H9 (cell line): ENCODE data around the gene CPXM2. TPM values are rescaled to one million over a fixed set of nuclear protein-coding genes. Genes with fewer than 3 reads are reported as not detected.

ENCODE experiments used
- DNase-seq: peaks from one replicate; pipeline ENCODE4 v3.0.0-alpha.2; 2017
- H2AFZ ChIP-seq: one replicate; pipeline ENCODE4 v1.6.1; 2013; ENCODE audit warnings: mild to moderate bottlenecking, low read length, control low read depth, moderate library complexity
- H2AK5ac ChIP-seq: 2 replicates; pipeline ENCODE4 v1.6.1; 2013; ENCODE audit warnings: low read length, control low read depth, mixed read lengths; ENCODE audit not compliant: insufficient read length
- H2BK120ac ChIP-seq: one replicate; pipeline ENCODE4 v1.6.1; 2013; ENCODE audit warnings: low read depth, mild to moderate bottlenecking, low read length, control low read depth, inconsistent platforms; ENCODE audit not compliant: poor library complexity, severe bottlenecking
- H2BK12ac ChIP-seq: 2 replicates; pipeline ENCODE4 v1.6.1; 2013; ENCODE audit warnings: low read length, control low read depth, mixed read lengths, low read depth; ENCODE audit not compliant: insufficient read length
- H2BK15ac ChIP-seq: 2 replicates; pipeline ENCODE4 v1.6.1; 2013; ENCODE audit warnings: low read depth, low read length, control low read depth
- H2BK20ac ChIP-seq: one replicate; pipeline ENCODE4 v1.6.1; 2013; ENCODE audit warnings: low read depth, mild to moderate bottlenecking, low read length, control low read depth, inconsistent platforms; ENCODE audit not compliant: poor library complexity, severe bottlenecking
- H2BK5ac ChIP-seq: 2 replicates; pipeline ENCODE4 v1.6.1; 2013; ENCODE audit warnings: low read length, control low read depth, mixed read lengths; ENCODE audit not compliant: insufficient read length
- H3K14ac ChIP-seq: 2 replicates; pipeline ENCODE4 v1.6.1; 2013; ENCODE audit warnings: low read length, control low read depth; ENCODE audit not compliant: insufficient read depth
- H3K18ac ChIP-seq: 2 replicates; pipeline ENCODE4 v1.6.1; 2013; ENCODE audit warnings: low read depth, mild to moderate bottlenecking, mixed read lengths, low read length, control low read depth; ENCODE audit not compliant: insufficient read length
- H3K23ac ChIP-seq: 2 replicates; pipeline ENCODE4 v1.6.1; 2013; ENCODE audit warnings: low read length, control low read depth, mixed read lengths, low read depth; ENCODE audit not compliant: insufficient read length
- H3K23me2 ChIP-seq: 2 replicates; pipeline ENCODE4 v1.6.1; 2013; ENCODE audit warnings: low read depth, mild to moderate bottlenecking, mixed read lengths, low read length, control low read depth; ENCODE audit not compliant: insufficient read length, poor library complexity, severe bottlenecking
- H3K27ac ChIP-seq: 2 replicates; pipeline ENCODE4 v1.5.1; 2013; ENCODE audit warnings: low read length, control low read depth, mixed read lengths, low read depth; ENCODE audit not compliant: insufficient read length
- H3K27me3 ChIP-seq: 2 replicates; pipeline ENCODE4 v1.6.1; 2013; ENCODE audit warnings: low read length, control low read depth, inconsistent platforms; ENCODE audit not compliant: insufficient read depth
- H3K4ac ChIP-seq: 2 replicates; pipeline ENCODE4 v1.6.1; 2013; ENCODE audit warnings: low read depth, mild to moderate bottlenecking, control low read depth, inconsistent platforms, low read length, moderate library complexity
- H3K4me1 ChIP-seq: 2 replicates; pipeline ENCODE4 v1.6.1; 2013; ENCODE audit warnings: low read length, control low read depth, inconsistent platforms; ENCODE audit not compliant: insufficient read depth
- H3K4me2 ChIP-seq: 2 replicates; pipeline ENCODE4 v1.6.1; 2013; ENCODE audit warnings: low read length, control low read depth, mixed read lengths; ENCODE audit not compliant: insufficient read length, insufficient read depth
- H3K56ac ChIP-seq: 2 replicates; pipeline ENCODE4 v1.6.1; 2013; ENCODE audit warnings: low read depth, mild to moderate bottlenecking, mixed read lengths, low read length, control low read depth; ENCODE audit not compliant: insufficient read length
- H3K79me1 ChIP-seq: 2 replicates; pipeline ENCODE4 v1.6.1; 2013; ENCODE audit warnings: low read depth, mild to moderate bottlenecking, moderate library complexity, low read length, control low read depth, inconsistent platforms; ENCODE audit not compliant: insufficient read depth, poor library complexity, severe bottlenecking
- H3K79me2 ChIP-seq: 2 replicates; pipeline ENCODE4 v1.6.1; 2013; ENCODE audit warnings: low read length, control low read depth, inconsistent platforms; ENCODE audit not compliant: insufficient read depth
- H3K9ac ChIP-seq: 2 replicates; pipeline ENCODE4 v1.6.1; 2013; ENCODE audit warnings: low read length, control low read depth, mixed read lengths; ENCODE audit not compliant: insufficient read length; ENCODE audit errors: extremely low read depth
- H3K9me3 ChIP-seq: one replicate; pipeline ENCODE4 v1.6.1; 2013; ENCODE audit warnings: low read depth, low read length, inconsistent platforms; ENCODE audit not compliant: control insufficient read depth
- H3T11ph ChIP-seq: one replicate; pipeline ENCODE4 v1.6.1; 2013; ENCODE audit warnings: mild to moderate bottlenecking, low read length, control low read depth, inconsistent platforms
- H4K20me1 ChIP-seq: one replicate; pipeline ENCODE4 v1.6.1; 2013; ENCODE audit not compliant: control insufficient read depth, insufficient read length, insufficient read depth
- H4K5ac ChIP-seq: 2 replicates; pipeline ENCODE4 v1.6.1; 2013; ENCODE audit warnings: low read depth, mild to moderate bottlenecking, mixed read lengths, low read length, control low read depth; ENCODE audit not compliant: insufficient read length
- H4K8ac ChIP-seq: replicated peaks from 2 replicates; pipeline ENCODE4 v1.6.1; 2013; ENCODE audit warnings: low read length, control low read depth, mixed read lengths, low read depth; ENCODE audit not compliant: insufficient read length
- H4K91ac ChIP-seq: 2 replicates; pipeline ENCODE4 v1.6.1; 2013; ENCODE audit warnings: low read depth, mild to moderate bottlenecking, moderate library complexity, mixed read lengths, low read length, control low read depth; ENCODE audit not compliant: insufficient read length
- H3K27ac Mint-ChIP-seq, 3 experiments: 2 replicates in 2 of 3; 3 replicates in 1 of 3; pipeline ENCODE4 v1.8.0; 2020 to 2021; ENCODE audit warnings: mixed read lengths in 3 of 3, mild to moderate bottlenecking in 1 of 3, moderate library complexity in 1 of 3
- H3K27me3 Mint-ChIP-seq: 2 replicates; pipeline ENCODE4 v1.8.0; 2021; ENCODE audit warnings: low read depth, mild to moderate bottlenecking, moderate library complexity, mixed read lengths
- H3K36me3 Mint-ChIP-seq, 3 experiments: 2 replicates in 2 of 3; 3 replicates in 1 of 3; pipeline ENCODE4 v1.8.0; 2020 to 2021; ENCODE audit warnings: low read depth in 3 of 3, mixed read lengths in 3 of 3; ENCODE audit not compliant: insufficient read depth in 1 of 3
- H3K4me1 Mint-ChIP-seq, 2 experiments: 2 replicates each; pipeline ENCODE4 v1.8.0; 2020; ENCODE audit warnings: mixed read lengths in 2 of 2
- H3K4me3 Mint-ChIP-seq, 2 experiments: 2 replicates in 1 of 2; 3 replicates in 1 of 2; pipeline ENCODE4 v1.8.0; 2020 to 2021; ENCODE audit warnings: mild to moderate bottlenecking in 2 of 2, mixed read lengths in 2 of 2, moderate library complexity in 1 of 2
- H3K9me3 Mint-ChIP-seq, 2 experiments: 2 replicates in 1 of 2; 3 replicates in 1 of 2; pipeline ENCODE4 v1.8.0; 2020; ENCODE audit warnings: mild to moderate bottlenecking in 2 of 2, mixed read lengths in 2 of 2, moderate library complexity in 1 of 2
- CTCF ChIP-seq: fragments of 200-600 bp; sonication (generic); conservative IDR thresholded peaks from 3 replicates; pipeline ENCODE4 v1.8.0; 2021; ENCODE audit warnings: antibody characterized with exemption, mild to moderate bottlenecking
- WGBS: extraction: QIAGEN DNeasy Blood & Tissue Kit; methylation state at CpG from one replicate; pipeline ENCODE4 v1.1.7; 2013; ENCODE audit warnings: missing lambda C conversion rate, low lambda C conversion rate, mixed read lengths; ENCODE audit not compliant: insufficient read length; ENCODE audit errors: extremely low coverage; 5-methylcytosine and 5-hydroxymethylcytosine counted together
- total RNA-seq: library from RNA; stranded (reverse); gene quantifications from 2 replicates; pipeline ENCODE4 v1.2.1, GENCODE V29; 2021

Gene CPXM2
- total RNA-seq, 1 experiment from 2014 or later, result 1.7 TPM

GRCh38 chr10:123860209-123860608 lies 31.4 kb downstream of the CPXM2 start:
- no peaks in the 10 kb centered on the region for H3K9me3 Mint-ChIP-seq
- Histone ChIP-seq H3K14ac (no peak overlapping the region), H2BK120ac (no peak overlapping the region), H3K9me3 (no peaks in the 10 kb centered on the region), H2BK12ac (no peak overlapping the region), H3K27me3 (no peaks in the 10 kb centered on the region), H3K56ac (no peak overlapping the region), H2AK5ac (no peak overlapping the region), H3K4ac (no peak overlapping the region), H3K23me2 (no peaks in the 10 kb centered on the region), H3K18ac (no peak overlapping the region), H4K8ac (no peak overlapping the region), H3K27ac (no peak overlapping the region), H4K5ac (no peak overlapping the region), H2AFZ (no peak overlapping the region), H4K20me1 (no peaks in the 10 kb centered on the region), H2BK5ac (no peak overlapping the region), H3K4me1 (no peaks in the 10 kb centered on the region), H3K79me1 (no peaks in the 10 kb centered on the region), H3K9ac (no peak overlapping the region), H3T11ph (no peak overlapping the region), H2BK20ac (no peak overlapping the region), H3K79me2 (no peaks in the 10 kb centered on the region), H2BK15ac (no peak overlapping the region), H3K4me2 (no peak overlapping the region), H3K23ac (no peak overlapping the region), H4K91ac (no peak overlapping the region)
- peaks cover 0 to 10% (median 8%) of the 10 kb centered on the region in 3 experiments; a peak in 4 of 7 replicates for H3K36me3 Mint-ChIP-seq
- H3K4me3 Mint-ChIP-seq, result no peak overlapping the region
- TF ChIP-seq CTCF, result no peak
- H3K27me3 Mint-ChIP-seq, result no peaks in the 10 kb centered on the region
- WGBS, result no CpG with 5 or more reads among the region's 5 CpGs
- no peak for DNase-seq
- H3K27ac Mint-ChIP-seq, result no peak overlapping the region
- peaks cover 9 to 11% of the 10 kb centered on the region in 2 experiments for H3K4me1 Mint-ChIP-seq
